HEK293 (cell line): ENCODE measurements around the gene SH3TC1.

Experiments used
- CTCF ChIA-PET: fragments of 350-600 bp; formaldehyde crosslinking; extraction: SDS; loops from one replicate; lab custom pipeline; 2021; ENCODE audit warnings: antibody characterized with exemption; lab: Yijun Ruan, JAX
- POLR2A ChIA-PET: fragments of 300-600 bp; formaldehyde crosslinking; extraction: SDS; loops from one replicate; lab custom pipeline; 2020; ENCODE audit warnings: antibody characterized with exemption, inconsistent platforms; lab: Yijun Ruan, JAX
- H3K27ac ChIP-seq: fragments of 200-500 bp; sonication (Bioruptor generic); 2 replicates; pipeline ENCODE4 v1.5.1; 2014; ENCODE audit warnings: low read depth, low read length, control low read depth, inconsistent platforms; ENCODE audit errors: extremely low read depth
- H3K36me3 ChIP-seq, 2 experiments: fragments of 200-500 bp in 1 of 2; sonication (Bioruptor generic) in 1 of 2; 1 replicate in 1 of 2; 2 replicates in 1 of 2; pipeline ENCODE4 v1.5.1; 2014 to 2017; ENCODE audit warnings: inconsistent platforms in 2 of 2, low read length in 2 of 2; ENCODE audit not compliant: control insufficient read depth in 2 of 2, insufficient read depth in 1 of 2
- H3K4me1 ChIP-seq: fragments of 200-500 bp; sonication (Bioruptor generic); 2 replicates; pipeline ENCODE4 v1.5.1; 2014; ENCODE audit warnings: mild to moderate bottlenecking, low read length, inconsistent platforms; ENCODE audit not compliant: control insufficient read depth, insufficient read depth
- H3K4me3 ChIP-seq: 2 replicates; pipeline ENCODE4 v1.5.1; 2011; ENCODE audit warnings: low read depth, mild to moderate bottlenecking, control low read depth, low read length, moderate library complexity
- H3K9me3 ChIP-seq: fragments of 200-500 bp; sonication (Bioruptor generic); 2 replicates; pipeline ENCODE4 v1.5.1; 2014; ENCODE audit warnings: low read depth, low read length, inconsistent platforms; ENCODE audit not compliant: control insufficient read depth, insufficient read depth
- GLI2 ChIP-seq: fragments of 450-650 bp; formaldehyde crosslinking; IDR thresholded peaks from 2 replicates; pipeline ENCODE4; 2017; ENCODE audit warnings: missing biosample characterization, missing genetic modification characterization, low read depth, borderline replicate concordance
- GLIS1 ChIP-seq: fragments of 450-650 bp; formaldehyde crosslinking; IDR thresholded peaks from 2 replicates; pipeline ENCODE4 v1.5.1; 2016; ENCODE audit warnings: missing biosample characterization, missing genetic modification characterization
- KLF1 ChIP-seq: fragments of 450-650 bp; formaldehyde crosslinking; IDR thresholded peaks from 2 replicates; pipeline ENCODE4 v1.5.1; 2016; ENCODE audit warnings: missing biosample characterization, missing genetic modification characterization
- REST ChIP-seq: fragments of 450-650 bp; formaldehyde crosslinking; IDR thresholded peaks from 2 replicates; pipeline ENCODE4 v1.5.1; 2016; ENCODE audit warnings: missing biosample characterization, missing genetic modification characterization
- SALL2 ChIP-seq: fragments of 450-650 bp; formaldehyde crosslinking; IDR thresholded peaks from 2 replicates; pipeline ENCODE4 v1.5.0; 2017; ENCODE audit warnings: missing biosample characterization, mild to moderate bottlenecking, missing genetic modification characterization, borderline replicate concordance
- SP7 ChIP-seq: fragments of 450-650 bp; formaldehyde crosslinking; IDR thresholded peaks from 2 replicates; pipeline ENCODE4 v1.5.1; 2016; ENCODE audit warnings: missing biosample characterization, missing genetic modification characterization
- ZBTB48 ChIP-seq: fragments of 450-650 bp; formaldehyde crosslinking; IDR thresholded peaks from 2 replicates; pipeline ENCODE4 v1.5.1; 2016; ENCODE audit warnings: missing biosample characterization, missing genetic modification characterization
- ZFHX2 ChIP-seq: fragments of 450-650 bp; formaldehyde crosslinking; conservative IDR thresholded peaks from 2 replicates; pipeline ENCODE4 v1.5.1; 2016; ENCODE audit warnings: missing biosample characterization, missing genetic modification characterization
- ZNF114 ChIP-seq: fragments of 450-650 bp; formaldehyde crosslinking; IDR thresholded peaks from 2 replicates; pipeline ENCODE4 v1.5.0; 2017; ENCODE audit warnings: missing biosample characterization, missing genetic modification characterization
- ZNF16 ChIP-seq: fragments of 450-650 bp; formaldehyde crosslinking; IDR thresholded peaks from 2 replicates; pipeline ENCODE4 v1.5.1; 2016; ENCODE audit warnings: low read depth, missing biosample characterization, missing genetic modification characterization
- ZNF366 ChIP-seq: fragments of 450-650 bp; formaldehyde crosslinking; conservative IDR thresholded peaks from 2 replicates; pipeline ENCODE4 v1.5.1; 2016; ENCODE audit warnings: missing biosample characterization, missing genetic modification characterization
- ZNF513 ChIP-seq: fragments of 450-650 bp; IDR thresholded peaks from 2 replicates; pipeline ENCODE4 v1.5.1; 2018; ENCODE audit warnings: missing biosample characterization, missing genetic modification characterization
- ZNF529 ChIP-seq: fragments of 450-650 bp; formaldehyde crosslinking; IDR thresholded peaks from 2 replicates; pipeline ENCODE4 v1.5.1; 2017; ENCODE audit warnings: missing genetic modification characterization, missing biosample characterization; ENCODE audit not compliant: insufficient replicate concordance
- ZNF530 ChIP-seq: fragments of 450-650 bp; formaldehyde crosslinking; IDR thresholded peaks from 2 replicates; pipeline ENCODE4 v1.5.1; 2016; ENCODE audit warnings: low read depth, missing biosample characterization, missing genetic modification characterization
- ZNF549 ChIP-seq: fragments of 450-650 bp; IDR thresholded peaks from 2 replicates; pipeline ENCODE4 v1.5.1; 2018; ENCODE audit warnings: missing biosample characterization, missing genetic modification characterization, mild to moderate bottlenecking, inconsistent platforms, moderate library complexity
- ZNF600 ChIP-seq: fragments of 450-650 bp; formaldehyde crosslinking; IDR thresholded peaks from 2 replicates; pipeline ENCODE4 v1.5.1; 2016; ENCODE audit warnings: missing biosample characterization, missing genetic modification characterization
- ZNF639 ChIP-seq: fragments of 450-650 bp; formaldehyde crosslinking; IDR thresholded peaks from 2 replicates; pipeline ENCODE4 v1.5.1; 2016; ENCODE audit warnings: missing biosample characterization, missing genetic modification characterization
- ZNF707 ChIP-seq: fragments of 450-650 bp; formaldehyde crosslinking; IDR thresholded peaks from 2 replicates; pipeline ENCODE4 v1.5.1; 2016; ENCODE audit warnings: missing biosample characterization, missing genetic modification characterization
- TF ChIP-seq, protein P1 (sequence below): fragments of 450-650 bp; formaldehyde crosslinking; IDR thresholded peaks from 2 replicates; pipeline ENCODE4 v1.5.1; 2016; ENCODE audit warnings: missing biosample characterization, missing genetic modification characterization, low read depth

Gene SH3TC1

GRCh38 chr4:8264106-8264505, 65.0 kb downstream of the SH3TC1 start:
- CTCF ChIA-PET, result no interaction called here
- H3K4me1 ChIP-seq, result no peaks in the 10 kb centered on the region
- TF ChIP-seq ZFHX2 (tag by site-specific recombination) (no peak), SP7 (tag by site-specific recombination) (0 out of 2 replicates have a peak, but pooled peaks have one; percentile 14)
- TF ChIP-seq, all 188 proteins: peak for 1
- Histone ChIP-seq H3K27ac (no peak overlapping the region), H3K36me3 (no peaks in the 10 kb centered on the region), H3K4me3 (no peak overlapping the region), H3K9me3 (no peaks in the 10 kb centered on the region)
- POLR2A ChIA-PET, result no interaction called here

- no peaks in the 10 kb centered on the region for H3K9me3 ChIP-seq
- no peak overlapping the region for H3K27ac ChIP-seq
- TF ChIP-seq ZNF529 (no peak), ZNF639 (tag by site-specific recombination) (no peak), SALL2 (no peak), GLIS1 (tag by site-specific recombination) (peak; percentile 71), KLF1 (tag by site-specific recombination) (0 out of 2 replicates have a peak, but pooled peaks have one; percentile 46)
- TF ChIP-seq, all 188 proteins: peak for 2
- ChIA-PET CTCF (interaction anchor here (0.6 to 2.5 kb wide), 3 partner anchors 23 to 77 kb away, joined by 3 to 25 read pairs (median 3); no protein-coding TSS in a partner anchor), POLR2A (no interaction called here)
- Histone ChIP-seq H3K4me3 (no peak overlapping the region), H3K36me3 (no peaks in the 10 kb centered on the region), H3K4me1 (no peaks in the 10 kb centered on the region)
These were observed 66.3 kb downstream of the SH3TC1 start for GRCh38 chr4:8265171-8265929.

DNA sequence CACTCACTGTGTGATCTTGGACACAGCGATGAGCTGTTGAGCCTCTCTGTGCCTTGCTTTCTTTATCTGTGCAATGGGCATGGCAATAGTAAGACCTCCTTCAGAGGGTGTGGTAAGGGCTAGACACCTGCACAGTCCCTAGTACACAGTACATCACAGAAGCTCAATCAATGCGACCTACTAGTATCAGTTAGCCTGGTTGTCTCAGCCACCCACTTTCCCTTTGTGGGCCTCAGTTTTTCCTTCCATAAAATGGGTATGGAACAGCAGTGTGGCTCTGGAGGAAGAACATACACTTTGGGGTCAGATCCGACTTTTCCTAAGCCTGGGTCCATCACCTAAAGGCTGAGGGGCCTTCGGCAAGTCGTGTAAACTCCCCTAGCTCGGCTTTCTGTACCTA, 67.0 kb downstream of the SH3TC1 start:
- TF ChIP-seq ZNF530 (tag by site-specific recombination) (no peak), ZNF600 (tag by site-specific recombination) (no peak), ZNF707 (tag by site-specific recombination) (no peak), ZNF513 (tag by site-specific recombination) (no peak), ZBTB48 (tag by site-specific recombination) (no peak), ZNF16 (tag by site-specific recombination) (no peak), GLI2 (tag by site-specific recombination) (no peak), ZNF114 (no peak)
- TF ChIP-seq, all 188 proteins: peak for 0
- H3K4me1 ChIP-seq, result no peaks in the 10 kb centered on the region
- no peak overlapping the region for H3K4me3 ChIP-seq
- H3K9me3 ChIP-seq, result no peaks in the 10 kb centered on the region
- H3K27ac ChIP-seq, result no peak overlapping the region
- no peaks in the 10 kb centered on the region for H3K36me3 ChIP-seq
- POLR2A ChIA-PET, result no interaction called here
- CTCF ChIA-PET, result interaction anchor here (0.6 to 2.7 kb wide), 14 partner anchors 9 to 242 kb away, joined by 3 to 27 read pairs (median 4); no protein-coding TSS in a partner anchor

GRCh38 chr4:8266508-8266907, 67.4 kb downstream of the SH3TC1 start:
- POLR2A ChIA-PET, result no interaction called here
- Histone ChIP-seq H3K9me3 (no peaks in the 10 kb centered on the region), H3K4me3 (no peak overlapping the region), H3K4me1 (no peaks in the 10 kb centered on the region), H3K36me3 (no peaks in the 10 kb centered on the region), H3K27ac (no peak overlapping the region)
- CTCF ChIA-PET, result interaction anchor here (0.6 to 2.7 kb wide), 19 partner anchors 8 to 241 kb away, joined by 3 to 27 read pairs (median 4); no protein-coding TSS in a partner anchor
- TF ChIP-seq ZNF549 (tag by site-specific recombination) (no peak), ZFHX2 (tag by site-specific recombination) (peak; percentile 88), REST (tag by site-specific recombination) (peak; percentile 24; the same call in 1 of the 2 replicates), KLF1 (tag by site-specific recombination) (peak; percentile 83), ZNF366 (peak; percentile 30; the same call in 1 of the 2 replicates)
- TF ChIP-seq, protein P1, sequence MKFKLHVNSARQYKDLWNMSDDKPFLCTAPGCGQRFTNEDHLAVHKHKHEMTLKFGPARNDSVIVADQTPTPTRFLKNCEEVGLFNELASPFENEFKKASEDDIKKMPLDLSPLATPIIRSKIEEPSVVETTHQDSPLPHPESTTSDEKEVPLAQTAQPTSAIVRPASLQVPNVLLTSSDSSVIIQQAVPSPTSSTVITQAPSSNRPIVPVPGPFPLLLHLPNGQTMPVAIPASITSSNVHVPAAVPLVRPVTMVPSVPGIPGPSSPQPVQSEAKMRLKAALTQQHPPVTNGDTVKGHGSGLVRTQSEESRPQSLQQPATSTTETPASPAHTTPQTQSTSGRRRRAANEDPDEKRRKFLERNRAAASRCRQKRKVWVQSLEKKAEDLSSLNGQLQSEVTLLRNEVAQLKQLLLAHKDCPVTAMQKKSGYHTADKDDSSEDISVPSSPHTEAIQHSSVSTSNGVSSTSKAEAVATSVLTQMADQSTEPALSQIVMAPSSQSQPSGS (tag by site-specific recombination), result peak; percentile 68
